KOPT-K1 (cell line): ENCODE measurements around the gene COL23A1.
A peak's percentile ranks its signal among the peaks of the same experiment; 100 is the strongest.

Source experiments
- H3K27ac ChIP-seq: fragments of 200-600 bp; sonication (generic); 2 replicates; pipeline ENCODE4 v1.5.1; 2016; ENCODE audit warnings: antibody characterized with exemption, mild to moderate bottlenecking, low read depth, low read length; ENCODE audit not compliant: poor library complexity, severe bottlenecking
- H3K36me3 ChIP-seq: fragments of 200-600 bp; sonication (generic); 2 replicates; pipeline ENCODE4 v1.5.1; 2017; ENCODE audit warnings: antibody characterized with exemption, mild to moderate bottlenecking, low read length, moderate library complexity; ENCODE audit not compliant: insufficient read depth
- H3K9me3 ChIP-seq: fragments of 200-600 bp; sonication (generic); 2 replicates; pipeline ENCODE4 v1.5.1; 2017; ENCODE audit warnings: antibody characterized with exemption, low read length, mild to moderate bottlenecking; ENCODE audit not compliant: insufficient read depth, poor library complexity, severe bottlenecking

The COL23A1 gene

GRCh38 chr5:178389026-178389729, 201.0 kb downstream of the COL23A1 start:
- Histone ChIP-seq H3K36me3 (no peaks in the 10 kb centered on the region), H3K27ac (no peak overlapping the region), H3K9me3 (no peaks in the 10 kb centered on the region)

DNA sequence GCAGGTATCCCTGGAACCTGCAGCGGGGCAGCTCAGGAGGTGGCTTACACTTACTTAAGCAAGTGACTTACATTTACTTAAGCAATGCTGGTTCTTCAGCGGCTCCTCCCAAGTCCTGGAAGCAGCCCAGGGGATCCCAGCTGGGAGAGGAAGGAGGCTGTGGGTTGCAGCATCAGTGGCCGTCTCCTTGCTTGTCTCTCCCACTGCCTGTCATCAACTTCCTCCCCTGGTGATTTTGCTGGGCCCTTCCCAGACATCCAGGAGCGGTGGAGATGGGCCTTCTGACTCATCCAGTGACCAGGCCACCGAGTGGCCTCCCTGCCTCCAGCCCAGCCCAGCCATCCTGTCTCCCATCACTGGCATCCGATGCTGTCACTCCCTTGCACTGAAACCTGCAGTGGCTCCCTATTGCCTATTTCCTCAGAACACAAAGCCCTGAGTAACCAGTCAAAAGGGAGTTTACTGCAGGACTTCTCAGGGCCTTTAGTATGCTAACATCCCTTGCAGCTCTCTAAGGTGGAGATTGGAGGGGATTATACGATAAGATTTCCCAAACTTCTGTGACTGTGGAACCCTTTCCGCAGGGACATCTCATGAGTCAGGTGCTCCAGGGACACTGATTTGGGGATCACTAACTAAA, 201.7 kb downstream of the COL23A1 start:
- Histone ChIP-seq H3K9me3 (no peaks in the 10 kb centered on the region), H3K36me3 (no peaks in the 10 kb centered on the region), H3K27ac (no peak overlapping the region)

GRCh38 chr5:178387856-178388190, 202.4 kb downstream of the COL23A1 start:
- no peaks in the 10 kb centered on the region for H3K36me3 ChIP-seq
- no peaks in the 10 kb centered on the region for H3K9me3 ChIP-seq
- H3K27ac ChIP-seq, result no peak overlapping the region

GRCh38 chr5:178387061-178387855, 202.9 kb downstream of the COL23A1 start:
- Histone ChIP-seq H3K9me3 (no peaks in the 10 kb centered on the region), H3K27ac (no peak overlapping the region)

GRCh38 chr5:178386336-178386931, 203.8 kb downstream of the COL23A1 start:
- Histone ChIP-seq H3K27ac (no peak overlapping the region), H3K9me3 (no peaks in the 10 kb centered on the region), H3K36me3 (no peaks in the 10 kb centered on the region)

More at GRCh38 chr5:178387061-178387855, 202.9 kb downstream of the COL23A1 start:
- H3K36me3 ChIP-seq, result no peaks in the 10 kb centered on the region

DNA sequence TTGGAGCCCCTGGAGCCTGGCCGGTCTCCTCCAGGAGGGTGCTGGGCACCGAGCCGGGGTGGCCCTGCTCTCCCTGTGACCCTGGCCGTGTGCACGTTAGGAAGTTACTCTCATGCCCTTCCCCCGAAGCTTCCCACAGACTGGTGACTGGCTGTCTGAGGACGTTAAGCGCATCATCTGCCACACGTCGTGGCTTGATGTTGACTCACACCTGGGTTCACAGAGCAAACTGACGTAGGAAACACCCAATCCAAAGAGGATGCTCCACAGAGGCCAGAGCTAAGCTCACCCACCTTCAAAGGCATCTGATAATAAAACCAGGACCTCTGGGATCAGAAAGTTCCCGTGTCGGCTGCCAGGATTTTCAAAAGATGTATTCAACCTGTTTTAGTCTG, 204.7 kb downstream of the COL23A1 start:
- Histone ChIP-seq H3K27ac (peak overlapping the region; percentile 25), H3K36me3 (no peaks in the 10 kb centered on the region), H3K9me3 (no peaks in the 10 kb centered on the region)

- Histone ChIP-seq H3K9me3 (no peaks in the 10 kb centered on the region), H3K36me3 (no peaks in the 10 kb centered on the region), H3K27ac (peak overlapping the region; percentile 25)
Observed at GRCh38 chr5:178384816-178385495, 205.2 kb downstream of the COL23A1 start.

GRCh38 chr5:178383919-178384815, 206.0 kb downstream of the COL23A1 start:
- Histone ChIP-seq H3K9me3 (no peaks in the 10 kb centered on the region), H3K27ac (no peak overlapping the region), H3K36me3 (no peaks in the 10 kb centered on the region)

GRCh38 chr5:178383301-178383918, 206.8 kb downstream of the COL23A1 start:
- Histone ChIP-seq H3K27ac (no peak overlapping the region), H3K9me3 (no peaks in the 10 kb centered on the region), H3K36me3 (no peaks in the 10 kb centered on the region)

DNA sequence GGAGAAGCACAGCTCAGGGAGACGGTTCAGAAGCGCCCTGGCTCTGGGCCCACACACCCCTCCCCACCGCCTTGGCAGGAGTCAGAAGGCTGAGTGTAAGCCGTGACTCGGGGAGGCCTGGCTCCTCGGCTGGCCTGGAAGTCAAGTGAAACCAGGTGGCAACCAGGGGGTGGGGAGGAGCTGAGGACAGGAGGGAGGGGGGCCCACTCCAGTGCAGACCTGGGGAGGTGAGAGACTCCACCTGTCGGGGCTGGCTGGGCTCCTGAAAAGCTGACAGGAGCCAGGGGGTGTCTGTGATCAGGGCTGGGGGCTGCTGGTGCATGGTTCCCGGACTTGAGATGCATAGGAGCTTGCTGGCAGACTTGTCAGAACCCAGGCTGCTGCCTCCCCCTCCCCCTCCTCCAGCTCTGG, 207.4 kb downstream of the COL23A1 start:
- no peaks in the 10 kb centered on the region for H3K36me3 ChIP-seq
- no peak overlapping the region for H3K27ac ChIP-seq
- no peaks in the 10 kb centered on the region for H3K9me3 ChIP-seq

- H3K36me3 ChIP-seq, result no peaks in the 10 kb centered on the region
- H3K27ac ChIP-seq, result no peak overlapping the region
- H3K9me3 ChIP-seq, result no peaks in the 10 kb centered on the region
Observed at GRCh38 chr5:178381921-178382695, 208.1 kb downstream of the COL23A1 start.

DNA sequence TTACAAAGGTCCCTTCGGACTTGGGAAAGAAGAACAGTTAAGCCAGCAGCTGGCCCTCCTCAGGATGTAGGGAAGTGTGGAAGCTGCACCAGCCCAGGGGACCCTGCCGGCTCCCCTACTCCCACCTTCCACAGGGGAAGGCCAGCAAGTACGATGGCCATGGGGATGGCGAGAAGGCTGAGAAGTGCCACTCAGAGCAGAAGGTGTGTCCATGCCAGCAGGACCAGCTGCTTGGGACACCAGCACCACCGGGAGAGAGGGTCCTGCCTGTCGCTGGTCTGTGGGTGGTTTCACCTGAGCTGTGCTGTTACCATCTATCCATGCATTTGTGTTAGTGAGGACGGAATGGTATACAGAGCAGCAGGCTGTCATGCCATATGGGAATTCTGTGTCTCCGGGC, 209.0 kb downstream of the COL23A1 start:
- H3K9me3 ChIP-seq, result no peaks in the 10 kb centered on the region
- H3K27ac ChIP-seq, result no peak overlapping the region

DNA sequence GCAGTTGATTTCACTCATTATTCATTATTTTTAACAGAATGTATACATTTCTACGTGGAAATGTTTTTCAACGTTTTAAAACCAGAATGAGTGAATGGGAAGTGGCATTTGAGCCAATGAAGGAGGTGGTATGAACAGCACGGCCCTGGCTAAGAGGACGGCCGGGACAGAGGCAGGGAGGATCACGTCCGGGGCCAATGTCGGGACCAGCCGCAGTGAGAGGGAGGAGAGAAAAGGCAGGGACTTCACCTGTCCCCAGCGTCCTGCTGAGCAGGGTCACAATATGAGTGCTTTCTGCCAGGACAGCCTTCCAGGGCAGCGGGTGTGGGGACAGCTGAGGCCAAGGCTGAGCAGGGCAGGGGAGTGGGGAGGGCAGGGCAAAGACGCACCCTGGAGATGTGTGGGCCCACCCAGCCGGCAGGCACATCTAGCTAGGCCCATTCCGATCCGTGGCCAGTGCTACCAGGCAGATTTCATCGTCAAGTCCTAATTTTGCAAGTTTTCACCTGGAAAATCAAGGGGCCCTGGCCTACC, 209.6 kb downstream of the COL23A1 start:
- Histone ChIP-seq H3K36me3 (no peaks in the 10 kb centered on the region), H3K27ac (no peak overlapping the region), H3K9me3 (no peaks in the 10 kb centered on the region)

More for the DNA sequence above, 209.0 kb downstream of the COL23A1 start:
- no peaks in the 10 kb centered on the region for H3K36me3 ChIP-seq
